Measurements from ENCODE around the gene MED27. TPM values are rescaled to one million over a fixed set of nuclear protein-coding genes. Genes with fewer than 3 reads are reported as not detected.

Gene MED27
- total and polyA plus RNA-seq, 2 of the 8 experiments (the other 6 are each of a cell fraction or from before 2014, with no cell fraction given): 29.9 to 56.5 TPM

- Histone ChIP-seq H3K14ac (ENCODE audit: insufficient read length) (no peak overlapping the region), H4K5ac (ENCODE audit: insufficient read length, low read depth, low read length) (no peak overlapping the region), H4K91ac (replicated peaks; ENCODE audit: insufficient read length, low read length) (no peak overlapping the region), H3K79me2 (ENCODE audit: control insufficient read depth in 1 of 2, insufficient read depth in 2 of 2, low read length in 2 of 2) (peaks cover 0 to 41% of the 10 kb centered on the region in 2 experiments; a peak in 2 of 4 replicates), H3K23ac (ENCODE audit: insufficient read length) (no peak overlapping the region), H2BK12ac (ENCODE audit: low read depth, low read length) (no peak overlapping the region), H3K56ac (replicated peaks; ENCODE audit: insufficient read length, low read depth, low read length) (no peak overlapping the region), H3K18ac (ENCODE audit: extremely low read depth, low read length) (no peak overlapping the region), H4K20me1 (replicated peaks in 1 of 2; ENCODE audit: control insufficient read depth in 1 of 2, insufficient read depth in 2 of 2, low read length in 2 of 2) (peaks cover 8 to 28% of the 10 kb centered on the region in 2 experiments), H3K27me3 (replicated peaks in 1 of 4; ENCODE audit: control insufficient read depth in 3 of 4, extremely low read depth in 1 of 4, insufficient read depth in 3 of 4, low read length in 3 of 4) (no peaks in the 10 kb centered on the region), H3K27ac (ENCODE audit: low read depth, low read length) (no peak overlapping the region), H3K23me2 (ENCODE audit: low read depth, low read length) (no peaks in the 10 kb centered on the region), H3K9me3 (ENCODE audit: insufficient read depth in 2 of 2, low read depth in 1 of 2, low read length in 1 of 2) (no peaks in the 10 kb centered on the region), H2BK5ac (ENCODE audit: low read depth, low read length) (no peak overlapping the region), H3K4me1 (replicated peaks in 1 of 4; ENCODE audit: control insufficient read depth in 3 of 4, insufficient read depth in 4 of 4, low read length in 3 of 4) (peaks cover 0 to 10% (median 5%) of the 10 kb centered on the region in 4 experiments; a peak in 5 of 7 replicates), H3K79me1 (ENCODE audit: low read depth, low read length) (peaks cover 9% of the 10 kb centered on the region; the same call in 1 of the 2 replicates), H2AK5ac (ENCODE audit: low read depth, low read length) (no peak overlapping the region), H3K9ac (replicated peaks in 1 of 4; ENCODE audit: extremely low read depth in 1 of 4, low read depth in 3 of 4, low read length in 3 of 4) (no peak overlapping the region), H4K8ac (ENCODE audit: extremely low read depth, insufficient read depth, low read length) (no peak overlapping the region), H3K4ac (replicated peaks; ENCODE audit: insufficient read length, low read depth, low read length) (no peak overlapping the region), H2BK15ac (ENCODE audit: low read length) (no peak overlapping the region), H3K36me3 (ENCODE audit: control insufficient read depth in 2 of 4, insufficient read depth in 4 of 4, low read length in 3 of 4) (no peaks in the 10 kb centered on the region), H2BK20ac (ENCODE audit: low read length) (no peak overlapping the region), H3K4me2 (ENCODE audit: insufficient read depth in 1 of 2, low read depth in 2 of 2, low read length in 2 of 2) (no peak overlapping the region), H3K4me3 (ENCODE audit: extremely low read depth in 1 of 4, insufficient read depth in 2 of 4, low read depth in 3 of 4, low read length in 4 of 4) (no peak overlapping the region), H2AFZ (ENCODE audit: low read length) (no peak overlapping the region), H2BK120ac (replicated peaks; ENCODE audit: low read depth, low read length) (no peak overlapping the region)
- FAIRE-seq: no peak
- no peak for DNase-seq (ENCODE audit: low read depth in 1 of 2, low spot score in 2 of 2)
- CTCF ChIA-PET (ENCODE audit: partially characterized antibody): interaction anchor here (1.1 to 2.9 kb wide), 3 partner anchors 11 to 280 kb away, joined by 3 to 11 read pairs (median 3); no protein-coding TSS in a partner anchor
- WGBS, 2 experiments (ENCODE audit: extremely low coverage in 1 of 2, insufficient coverage in 1 of 2, insufficient read length in 1 of 2, insufficient replicate concordance in 2 of 2, low coverage in 1 of 2, low lambda C conversion rate in 2 of 2, missing lambda C conversion rate in 1 of 2): 89% methylated on average over 9 of the region's 9 CpGs; no CpG with 5 or more reads in 1 of the 2 experiments
- no peak for TF ChIP-seq SRF (IDR thresholded peaks at IDR 0.05; ENCODE audit: low read depth, low read length)
- TF ChIP-seq POU5F1 (IDR thresholded peaks at IDR 0.05; ENCODE audit: low read depth, low read length): no peak
- TF ChIP-seq SIX5 (IDR thresholded peaks at IDR 0.05; ENCODE audit: low read depth, low read length): no peak
- no peak for TF ChIP-seq CHD2 (IDR thresholded peaks at IDR 0.05; ENCODE audit: low read length)
- POLR2A ChIA-PET (ENCODE audit: partially characterized antibody): interaction anchor here (1.4 kb wide), 1 partner anchor 11 kb away, joined by 5 read pairs; no protein-coding TSS in a partner anchor
Observed at GRCh38 chr9:132039284-132039683, 40.4 kb downstream of the MED27 start.
